H7 (cell line): ENCODE measurements around the gene ASB4. TPM values are rescaled to one million over a fixed set of nuclear protein-coding genes. Genes with fewer than 3 reads are reported as not detected.
"Not testable (repeated sequence)": the region's sequence is repeated elsewhere in the genome, so short reads cannot be mapped to it uniquely, and the experiment has no call there.

ENCODE experiments used
- DNase-seq: peaks from one replicate; pipeline ENCODE4 v3.0.0; 2012
- H3K27me3 ChIP-seq: 2 replicates; pipeline ENCODE4 v1.6.0; 2011; ENCODE audit warnings: mild to moderate bottlenecking, low read length; ENCODE audit not compliant: control insufficient read depth, insufficient read depth
- H3K36me3 ChIP-seq: replicated peaks from 2 replicates; pipeline ENCODE4 v1.5.1; 2011; ENCODE audit warnings: low read length; ENCODE audit not compliant: control insufficient read depth, insufficient read depth
- H3K4me3 ChIP-seq: 2 replicates; pipeline ENCODE4 v1.5.1; 2011; ENCODE audit warnings: low read depth, mild to moderate bottlenecking, control low read depth, low read length, moderate library complexity; ENCODE audit not compliant: insufficient read depth
- total RNA-seq: library from RNA; depleted of rRNA; stranded (reverse); fragments of >200 nt; shearing (Covaris generic); gene quantifications from 2 replicates; pipeline ENCODE4 v1.2.3, GENCODE V29; 2014; rRNA removed

The ASB4 gene, protein sequence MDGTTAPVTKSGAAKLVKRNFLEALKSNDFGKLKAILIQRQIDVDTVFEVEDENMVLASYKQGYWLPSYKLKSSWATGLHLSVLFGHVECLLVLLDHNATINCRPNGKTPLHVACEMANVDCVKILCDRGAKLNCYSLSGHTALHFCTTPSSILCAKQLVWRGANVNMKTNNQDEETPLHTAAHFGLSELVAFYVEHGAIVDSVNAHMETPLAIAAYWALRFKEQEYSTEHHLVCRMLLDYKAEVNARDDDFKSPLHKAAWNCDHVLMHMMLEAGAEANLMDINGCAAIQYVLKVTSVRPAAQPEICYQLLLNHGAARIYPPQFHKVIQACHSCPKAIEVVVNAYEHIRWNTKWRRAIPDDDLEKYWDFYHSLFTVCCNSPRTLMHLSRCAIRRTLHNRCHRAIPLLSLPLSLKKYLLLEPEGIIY
- not detected in 2 replicates for total RNA-seq

DNA sequence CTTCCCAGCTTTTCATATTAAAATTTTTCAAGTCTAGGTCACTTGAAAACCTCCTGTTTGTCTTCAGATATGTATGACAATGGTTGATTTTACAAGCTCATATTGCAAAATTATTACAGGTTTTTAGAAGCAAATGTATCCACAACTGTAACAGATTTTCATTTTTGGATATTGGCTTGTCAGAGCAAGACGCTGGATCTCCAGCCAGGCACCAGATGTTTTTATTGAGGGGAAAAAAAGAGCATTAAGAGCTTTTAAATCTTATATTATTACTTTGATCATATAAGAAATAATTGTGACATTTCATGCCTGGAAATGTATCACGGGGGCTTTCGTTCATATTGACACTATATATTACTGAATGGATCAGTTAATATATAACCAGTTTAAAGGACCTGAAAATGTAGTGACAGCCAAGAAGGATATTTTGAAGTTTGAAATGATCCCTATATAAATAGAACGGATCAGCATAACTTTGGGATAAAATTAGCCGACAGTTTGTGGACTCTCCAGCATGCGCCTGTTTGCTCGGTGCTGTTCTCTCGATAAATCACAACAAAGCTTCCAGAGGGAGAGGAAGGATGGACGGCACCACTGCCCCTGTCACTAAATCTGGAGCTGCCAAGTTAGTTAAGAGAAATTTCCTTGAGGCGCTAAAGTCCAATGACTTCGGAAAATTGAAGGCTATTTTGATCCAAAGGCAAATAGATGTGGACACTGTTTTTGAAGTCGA, at the start of gene ASB4:
Gene ASB4, plus strand, starts transcription at position 553 of the 733 bp plus-strand sequence. Its CDS starts 29 bp downstream, at position 582.
- no peak for DNase-seq

DNA sequence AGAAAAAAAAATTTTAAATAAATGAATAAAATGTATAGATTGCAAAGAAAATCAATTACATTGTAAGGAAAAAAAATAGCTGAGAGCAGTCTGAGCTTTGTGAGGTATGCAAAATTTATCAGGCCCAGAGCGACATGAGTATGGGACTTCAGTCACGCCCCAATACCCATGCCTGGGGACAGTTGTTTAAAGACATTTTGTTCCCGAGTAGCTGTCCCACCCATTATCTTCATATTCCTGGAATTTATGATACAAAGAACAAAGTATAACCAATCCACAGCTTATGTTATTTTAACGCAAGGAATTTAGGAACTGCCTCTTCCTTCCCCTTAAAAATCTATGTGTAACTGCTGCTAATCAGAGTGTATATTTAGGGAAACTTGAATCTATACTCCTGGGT, 49.3 kb upstream of the ASB4 start:
- no peak overlapping the region for H3K4me3 ChIP-seq
- H3K27me3 ChIP-seq, result no peaks in the 10 kb centered on the region
- no peak for DNase-seq

More for the DNA sequence above, at the start of gene ASB4:
- Histone ChIP-seq H3K27me3 (no peaks in the 10 kb centered on the region), H3K36me3 (no peaks in the 10 kb centered on the region), H3K4me3 (no peak within 1 kb of the TSS)

DNA sequence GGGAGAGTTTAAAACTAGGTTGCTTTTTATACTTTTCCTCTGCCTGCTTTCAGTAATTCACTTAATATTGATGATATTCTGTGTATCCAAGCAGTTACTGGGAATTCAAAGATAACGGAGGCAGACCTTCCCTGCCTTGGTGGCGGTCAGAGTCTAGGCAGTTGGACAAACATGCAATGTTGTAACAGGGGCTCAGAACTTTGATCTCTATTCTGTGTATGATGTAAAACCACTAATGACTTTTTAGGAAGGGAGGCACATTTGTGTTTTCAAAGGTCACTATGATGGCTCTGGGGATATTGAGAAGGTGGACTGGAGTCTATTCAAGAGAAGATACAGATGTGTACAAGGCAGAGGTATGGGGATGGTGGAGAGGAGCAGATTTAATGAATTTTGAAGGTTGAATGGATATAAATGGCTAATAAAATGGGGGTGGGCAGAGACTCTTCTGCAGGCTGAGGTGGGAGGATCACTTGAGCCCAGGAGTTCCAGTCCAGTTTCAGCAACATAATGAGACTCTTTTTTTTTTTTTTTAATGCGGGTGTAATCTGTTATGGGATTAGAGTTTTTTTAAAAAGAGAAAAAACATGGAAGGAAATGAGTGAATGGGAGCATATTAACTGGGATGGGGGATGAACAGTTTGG, 45.2 kb upstream of the ASB4 start:
- H3K36me3 ChIP-seq, result no peaks in the 10 kb centered on the region
- H3K27me3 ChIP-seq, result no peaks in the 10 kb centered on the region
- DNase-seq, result no peak
- no peak overlapping the region for H3K4me3 ChIP-seq

More for the DNA sequence above, 49.3 kb upstream of the ASB4 start:
- no peaks in the 10 kb centered on the region for H3K36me3 ChIP-seq

DNA sequence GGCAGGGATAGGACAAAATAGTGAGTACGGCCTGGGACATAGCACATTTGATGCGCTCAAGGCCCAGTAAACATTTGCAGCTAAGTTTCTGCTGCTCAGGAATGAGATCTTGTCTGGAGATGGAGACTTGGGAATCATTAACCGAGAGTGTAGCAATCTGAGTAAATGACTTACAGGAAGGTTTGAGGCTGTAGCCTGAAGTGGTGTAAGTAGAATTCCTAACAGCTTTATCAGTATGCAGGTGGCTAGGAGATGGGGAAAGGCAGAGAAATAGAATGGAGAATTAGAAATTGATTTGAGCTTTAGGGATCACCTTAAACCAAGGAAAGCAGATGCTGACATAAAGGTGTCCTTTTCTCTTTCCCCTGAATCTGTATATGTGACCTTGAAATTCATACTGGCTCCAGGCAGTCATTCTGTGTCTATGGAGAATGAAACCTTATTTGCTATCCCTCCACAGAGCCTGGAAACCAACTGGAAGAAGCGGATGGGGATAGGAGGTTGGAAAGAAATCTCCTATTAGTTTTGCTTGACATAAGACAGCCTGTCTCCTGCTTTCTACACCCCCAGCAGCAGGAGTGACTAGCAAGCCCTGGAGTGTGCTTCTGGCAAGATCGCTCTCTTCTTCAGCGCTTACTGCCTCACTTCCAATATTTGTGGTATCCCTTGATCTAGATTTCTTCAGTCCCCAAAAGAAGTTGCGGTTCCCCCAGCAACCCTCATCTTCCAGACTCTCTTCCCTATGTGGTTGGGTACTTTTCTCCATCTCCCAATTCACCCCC, 44.5 kb upstream of the ASB4 start:
- no peak for DNase-seq
- Histone ChIP-seq H3K36me3 (no peaks in the 10 kb centered on the region), H3K4me3 (no peak overlapping the region), H3K27me3 (no peaks in the 10 kb centered on the region)

GRCh38 chr7:95444796-95445195, 40.9 kb upstream of the ASB4 start:
- H3K36me3 ChIP-seq, result no peaks in the 10 kb centered on the region
- H3K27me3 ChIP-seq, result no peaks in the 10 kb centered on the region
- H3K4me3 ChIP-seq, result no peak overlapping the region
- no peak for DNase-seq

- Histone ChIP-seq H3K27me3 (no peaks in the 10 kb centered on the region), H3K36me3 (no peaks in the 10 kb centered on the region), H3K4me3 (no peak overlapping the region)
- no peak for DNase-seq
Observed at GRCh38 chr7:95446618-95447017, 39.1 kb upstream of the ASB4 start.

DNA sequence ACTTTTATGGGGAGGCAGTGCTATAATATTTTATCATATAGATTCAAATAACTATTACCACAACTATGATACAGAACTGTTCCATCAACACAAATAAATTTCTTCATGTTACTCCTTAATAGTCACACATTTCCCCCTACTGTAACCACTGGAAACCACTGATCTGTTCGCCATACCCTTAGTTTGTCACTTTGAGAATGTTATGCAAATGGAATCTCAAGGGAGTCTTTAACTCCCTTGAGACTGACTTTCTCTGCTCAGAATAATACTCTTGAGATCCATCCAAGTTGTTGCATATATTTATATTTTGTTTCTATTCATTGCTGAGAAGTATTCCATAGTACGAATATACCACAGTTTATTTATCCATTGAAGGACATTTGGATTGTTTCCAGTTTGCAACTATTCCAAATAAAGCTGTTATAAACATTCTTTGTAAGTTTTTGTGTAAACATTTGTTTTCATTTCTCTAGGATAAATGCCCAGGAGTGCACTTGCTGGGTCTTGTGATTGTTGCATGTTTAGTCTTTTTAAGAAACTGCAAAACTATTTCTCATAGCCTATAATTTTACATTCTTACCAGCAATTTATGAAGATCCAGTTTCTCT, 31.2 kb upstream of the ASB4 start:
- no peak for DNase-seq

DNA sequence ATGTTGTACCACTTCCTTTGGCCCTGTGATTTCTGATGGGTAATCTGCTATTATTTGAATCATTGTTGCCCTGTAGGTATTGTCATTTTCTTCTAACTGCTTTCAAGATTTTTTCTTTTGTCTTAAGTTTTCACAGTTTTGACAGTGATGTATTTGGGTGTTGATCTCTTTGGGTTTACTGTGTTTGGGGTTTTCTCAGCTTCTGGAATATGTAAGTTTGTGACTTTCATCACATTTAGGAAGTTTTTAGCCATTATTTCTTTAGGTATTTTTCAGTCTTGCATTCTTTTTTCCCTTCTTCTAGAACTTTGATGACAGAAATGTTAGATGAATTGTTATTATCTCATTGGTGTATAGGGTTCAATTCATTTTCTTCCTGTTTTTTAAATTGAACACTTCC, 27.8 kb upstream of the ASB4 start:
- Histone ChIP-seq H3K27me3 (no peaks in the 10 kb centered on the region), H3K4me3 (no peak overlapping the region), H3K36me3 (no peaks in the 10 kb centered on the region)
- DNase-seq, result no peak

More for the DNA sequence above, 31.2 kb upstream of the ASB4 start:
- H3K36me3 ChIP-seq, result no peaks in the 10 kb centered on the region
- H3K4me3 ChIP-seq, result no peak overlapping the region
- no peaks in the 10 kb centered on the region for H3K27me3 ChIP-seq

- not testable (repeated sequence) for H3K4me3 ChIP-seq, H3K36me3 ChIP-seq, H3K27me3 ChIP-seq, DNase-seq
Observed at GRCh38 chr7:95460653-95461052, 25.1 kb upstream of the ASB4 start.

DNA sequence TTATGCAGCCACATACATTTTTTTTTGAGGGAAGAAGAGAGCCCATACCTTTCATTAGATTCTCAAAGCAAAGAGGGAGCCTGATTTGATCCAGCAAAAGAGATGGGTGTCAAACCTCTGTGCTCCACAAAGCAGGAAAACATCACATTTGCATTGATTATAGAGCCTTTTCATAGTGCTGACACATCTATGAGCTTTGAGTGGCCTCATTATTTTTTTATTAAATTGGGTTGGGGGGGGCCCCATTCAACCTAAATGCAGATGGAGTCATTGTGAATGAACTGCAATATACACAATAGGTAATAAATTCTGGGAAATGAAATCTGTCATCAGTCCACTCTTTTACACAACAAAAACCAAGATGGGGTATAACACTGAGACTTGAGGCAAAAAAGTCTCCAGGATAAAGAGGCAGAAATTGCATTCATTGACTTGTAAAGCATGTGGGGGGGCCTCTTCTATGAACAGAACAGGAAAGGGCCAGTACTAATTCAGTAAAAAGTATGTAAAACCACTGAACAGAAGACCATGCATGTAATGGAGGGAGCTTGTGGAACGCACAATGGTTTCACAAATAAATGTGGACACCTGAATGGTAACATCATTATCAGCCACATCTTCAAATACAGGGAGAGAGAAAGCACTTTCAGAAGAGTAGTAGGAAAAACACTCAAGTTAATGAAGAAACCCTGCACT, 17.7 kb upstream of the ASB4 start:
- DNase-seq, result no peak
- Histone ChIP-seq H3K4me3 (no peak overlapping the region), H3K27me3 (no peaks in the 10 kb centered on the region), H3K36me3 (no peaks in the 10 kb centered on the region)

- Histone ChIP-seq H3K4me3 (no peak overlapping the region), H3K27me3 (no peaks in the 10 kb centered on the region), H3K36me3 (no peaks in the 10 kb centered on the region)
- no peak for DNase-seq
Observed at GRCh38 chr7:95469187-95469586, 16.6 kb upstream of the ASB4 start.

- no peak for DNase-seq
- Histone ChIP-seq H3K36me3 (no peaks in the 10 kb centered on the region), H3K4me3 (no peak overlapping the region), H3K27me3 (no peaks in the 10 kb centered on the region)
Observed at GRCh38 chr7:95469848-95470247, 15.9 kb upstream of the ASB4 start.

GRCh38 chr7:95470452-95470851, 15.3 kb upstream of the ASB4 start:
- Histone ChIP-seq H3K4me3 (no peak overlapping the region), H3K36me3 (no peaks in the 10 kb centered on the region), H3K27me3 (no peaks in the 10 kb centered on the region)
- no peak for DNase-seq
